ENCODE data around the gene FHIT.

FHIT gene

DNA sequence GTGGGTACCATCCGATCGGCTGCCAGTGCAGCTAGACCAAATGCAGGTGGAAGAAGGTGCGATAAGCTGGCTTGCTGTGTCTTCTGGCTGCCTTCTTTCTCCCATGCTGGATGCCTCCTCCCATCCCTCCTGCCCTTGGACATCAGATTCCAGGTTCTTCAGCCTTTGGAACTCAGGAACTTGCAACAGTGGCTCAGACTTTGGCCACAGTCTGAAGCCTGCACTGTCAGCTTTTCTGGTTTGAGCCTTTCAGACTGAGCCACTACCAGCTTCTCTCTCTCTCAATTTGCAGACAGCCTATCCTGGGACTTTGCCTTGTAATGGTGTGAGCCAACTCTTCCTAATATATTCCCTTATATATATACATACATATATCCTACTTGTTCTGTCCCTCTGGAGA is 485.5 kb downstream of the FHIT start:
- DNase-seq (ENCODE audit: low read depth, low spot score), result no peak

GRCh38 chr3:60764870-60765269 is 486.4 kb downstream of the FHIT start:
- DNase-seq (ENCODE audit: low read depth, low spot score), result no peak

DNA sequence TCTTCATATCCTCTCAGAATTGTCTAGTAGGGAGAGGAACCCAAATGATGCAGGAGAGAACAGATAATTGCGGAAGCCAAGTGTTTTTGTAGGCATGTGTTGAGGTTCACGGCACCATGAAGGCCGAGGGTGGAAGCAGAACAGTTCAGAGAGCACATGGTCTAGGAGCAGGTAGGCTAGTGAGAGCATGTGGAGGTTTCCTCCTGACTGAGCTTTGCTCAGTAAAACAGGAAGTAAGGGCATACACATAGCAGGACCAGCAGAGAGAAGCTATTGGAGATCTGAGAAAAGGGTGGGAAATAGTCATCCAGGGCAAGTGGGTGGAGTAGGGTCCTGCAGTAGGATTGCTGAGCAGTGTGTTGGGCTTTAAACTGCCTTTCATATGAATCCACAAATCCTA is 491.1 kb downstream of the FHIT start:
- DNase-seq (ENCODE audit: low read depth, low spot score), result no peak

GRCh38 chr3:60759439-60759838 is 491.8 kb downstream of the FHIT start:
- DNase-seq (ENCODE audit: low read depth, low spot score), result no peak

DNA sequence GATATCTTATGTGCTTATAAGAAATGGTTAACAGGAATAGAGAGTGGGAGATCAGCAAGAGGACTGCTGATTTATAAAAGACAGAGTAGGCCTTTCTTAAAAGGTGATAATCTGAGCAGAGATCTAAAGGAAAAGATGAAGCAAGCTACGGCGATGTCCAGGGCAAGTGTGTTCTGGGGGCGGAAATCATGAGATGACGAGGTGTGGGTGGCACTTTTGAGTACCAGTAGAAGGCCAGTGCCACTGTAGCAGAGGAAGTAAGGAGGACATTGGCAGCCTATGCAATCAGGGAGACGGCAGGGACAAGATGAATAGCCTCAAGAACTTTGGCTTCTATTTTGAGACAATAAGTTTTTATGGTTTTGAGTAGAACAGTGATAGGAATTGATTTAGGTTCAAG is 492.4 kb downstream of the FHIT start:
- DNase-seq (ENCODE audit: low read depth, low spot score), result no peak

DNA sequence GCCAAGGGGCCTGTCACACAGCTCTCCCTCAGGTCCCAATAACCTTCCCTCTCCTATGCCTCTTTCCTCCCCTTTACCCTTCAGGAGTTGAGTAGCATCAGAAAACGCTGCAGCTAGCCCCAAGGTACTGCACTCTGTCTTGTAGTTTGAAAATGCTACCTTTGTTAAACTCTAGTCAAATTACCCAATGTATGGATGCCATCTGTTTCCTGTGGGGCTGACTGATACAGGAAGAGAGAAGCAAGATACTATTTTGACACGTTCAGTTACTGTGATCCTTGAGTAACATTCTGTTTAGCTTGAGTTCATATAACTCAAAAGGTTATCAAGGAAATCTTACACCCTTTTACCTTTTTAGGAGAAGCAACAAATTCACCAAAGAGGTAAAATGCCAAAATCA is 493.1 kb downstream of the FHIT start:
- no peak for DNase-seq (ENCODE audit: low read depth, low spot score)

DNA sequence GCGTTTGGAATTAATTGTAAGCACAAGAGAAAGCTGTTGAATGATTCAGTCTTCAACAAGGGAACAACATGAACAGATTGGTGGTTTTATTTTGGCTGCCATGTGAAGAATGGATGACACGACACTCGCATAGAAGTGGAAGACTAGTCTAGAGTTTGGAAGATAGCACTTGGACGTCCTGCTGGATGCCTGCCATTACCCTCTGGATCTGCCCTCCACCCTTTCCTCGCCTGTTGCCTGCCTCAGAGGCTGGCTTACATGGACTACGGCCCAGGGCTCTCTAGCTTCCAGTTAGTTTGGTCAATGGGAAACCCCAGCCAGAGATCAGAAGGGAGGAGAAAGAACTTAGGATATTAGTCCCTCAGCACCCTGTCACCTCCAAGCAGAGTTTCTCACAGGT is 493.5 kb downstream of the FHIT start:
- DNase-seq (ENCODE audit: low read depth, low spot score), result no peak

DNA sequence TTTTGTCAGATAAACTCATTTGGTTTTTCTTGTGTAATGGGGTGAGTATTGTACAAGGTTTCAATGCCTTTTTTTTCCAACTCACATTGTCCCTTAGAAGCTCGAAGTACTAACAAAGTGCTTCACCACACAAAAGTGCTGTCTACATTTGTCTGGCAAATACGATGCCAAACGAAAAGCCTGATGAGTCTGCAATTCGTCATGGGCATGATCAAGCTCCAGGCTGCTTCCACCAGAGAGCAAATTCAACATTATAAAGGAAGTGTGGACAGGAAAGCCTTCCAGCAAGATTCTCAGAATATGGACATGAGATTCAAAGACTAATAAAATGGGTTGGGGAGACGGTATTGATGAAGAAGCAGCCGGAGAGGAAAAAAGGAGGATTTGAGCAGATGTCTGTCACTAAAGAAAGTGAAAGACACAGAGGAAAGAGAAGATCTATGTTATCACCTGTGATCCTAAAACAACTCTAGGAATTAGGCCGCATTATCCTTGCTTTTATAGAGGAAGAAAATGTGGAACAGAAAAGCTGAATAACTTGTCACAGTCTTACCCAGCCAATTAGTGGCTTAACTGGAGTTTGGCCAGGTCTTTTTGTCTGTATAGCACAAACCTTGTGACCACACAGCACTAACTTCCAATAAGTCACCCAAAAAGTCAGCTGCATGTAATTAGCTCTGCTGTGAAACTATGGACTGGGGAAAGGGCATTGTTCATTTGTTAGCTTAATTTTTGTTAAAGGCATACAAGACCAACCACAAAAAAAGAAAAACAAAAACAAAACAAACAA is 494.8 kb downstream of the FHIT start:
- peak; percentile 79 for DNase-seq (ENCODE audit: low read depth, low spot score)

GRCh38 chr3:60755094-60755493 is 496.2 kb downstream of the FHIT start:
- DNase-seq (ENCODE audit: low read depth, low spot score), result no peak

- no peak for DNase-seq (ENCODE audit: low read depth, low spot score)
These were observed 496.6 kb downstream of the FHIT start for GRCh38 chr3:60754617-60755016.

DNA sequence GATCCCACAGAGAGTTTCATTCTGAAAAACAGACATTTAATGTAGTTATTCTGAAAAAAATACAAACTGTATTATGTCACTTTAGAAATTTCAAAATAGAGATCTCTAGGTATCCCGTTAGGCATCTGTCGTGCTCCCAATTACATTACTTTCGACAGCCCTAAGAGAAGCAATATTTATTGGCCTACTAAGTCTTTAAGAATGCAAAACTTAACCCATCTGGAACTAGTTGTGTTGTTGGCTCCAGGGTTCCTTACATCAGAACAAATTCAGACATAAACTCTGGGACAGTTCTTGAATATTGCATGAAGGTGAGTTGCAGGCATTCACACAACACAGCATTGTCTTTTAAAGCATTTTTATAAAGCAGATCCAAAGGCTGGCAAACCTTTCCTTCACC is 498.4 kb downstream of the FHIT start:
- DNase-seq (ENCODE audit: low read depth, low spot score), result no peak

GRCh38 chr3:60746695-60747416 is 504.4 kb downstream of the FHIT start:
- no peak for DNase-seq (ENCODE audit: low read depth, low spot score)

DNA sequence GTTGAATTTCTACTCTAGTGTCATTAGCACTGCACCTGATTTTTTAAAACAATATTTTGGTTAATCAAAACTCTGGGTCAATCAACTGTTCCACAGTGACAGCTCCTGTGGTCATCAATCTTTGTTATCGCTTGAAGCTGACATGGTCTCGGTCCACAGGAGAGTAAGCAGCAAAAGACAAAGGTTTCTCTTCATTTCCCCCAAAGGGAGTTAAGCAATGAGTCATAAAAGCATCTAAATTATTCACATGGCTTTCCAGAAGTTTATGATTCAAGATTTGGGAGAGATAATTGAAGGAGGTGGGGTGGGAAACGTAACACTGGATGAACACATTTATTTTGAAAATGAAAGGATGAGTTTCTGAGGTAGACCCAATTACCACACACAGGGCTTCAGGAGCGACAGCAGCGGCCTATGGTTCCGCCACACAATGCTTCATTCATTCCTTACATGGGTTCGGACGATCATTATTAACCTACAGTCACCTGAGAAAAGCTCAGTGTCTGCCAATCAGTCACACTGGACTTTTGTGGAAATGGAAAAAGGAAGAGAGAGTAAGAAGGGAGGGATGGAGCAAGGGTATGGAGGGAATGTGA is 505.1 kb downstream of the FHIT start:
- DNase-seq (ENCODE audit: low read depth, low spot score), result no peak

DNA sequence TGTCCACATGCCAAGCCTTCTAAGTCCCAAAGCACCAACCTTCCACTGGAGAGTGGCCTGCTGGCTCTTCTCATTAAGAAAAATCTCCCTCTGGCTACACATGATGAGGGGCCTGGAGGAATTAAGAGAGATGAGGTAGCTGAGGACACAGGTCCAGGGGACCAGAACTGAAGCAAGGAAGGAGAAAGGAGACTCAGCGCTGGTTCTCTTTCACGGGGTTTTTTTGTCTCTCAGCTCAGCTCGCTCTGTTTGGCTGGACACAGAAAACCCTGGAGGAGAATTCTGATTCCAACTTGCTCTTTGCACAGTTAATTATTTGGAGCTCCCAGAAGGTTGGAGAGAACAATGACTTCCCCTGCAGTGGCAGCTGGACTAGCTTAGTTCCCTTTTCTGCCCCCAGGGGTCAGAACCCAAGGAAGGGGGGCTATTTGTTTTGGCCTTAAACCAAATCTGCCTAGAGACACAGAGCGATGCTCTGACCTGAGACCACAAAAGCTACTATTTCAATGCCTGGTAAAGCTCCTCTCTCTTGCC is 507.6 kb downstream of the FHIT start:
- peak; percentile 72 for DNase-seq (ENCODE audit: low read depth, low spot score)

DNA sequence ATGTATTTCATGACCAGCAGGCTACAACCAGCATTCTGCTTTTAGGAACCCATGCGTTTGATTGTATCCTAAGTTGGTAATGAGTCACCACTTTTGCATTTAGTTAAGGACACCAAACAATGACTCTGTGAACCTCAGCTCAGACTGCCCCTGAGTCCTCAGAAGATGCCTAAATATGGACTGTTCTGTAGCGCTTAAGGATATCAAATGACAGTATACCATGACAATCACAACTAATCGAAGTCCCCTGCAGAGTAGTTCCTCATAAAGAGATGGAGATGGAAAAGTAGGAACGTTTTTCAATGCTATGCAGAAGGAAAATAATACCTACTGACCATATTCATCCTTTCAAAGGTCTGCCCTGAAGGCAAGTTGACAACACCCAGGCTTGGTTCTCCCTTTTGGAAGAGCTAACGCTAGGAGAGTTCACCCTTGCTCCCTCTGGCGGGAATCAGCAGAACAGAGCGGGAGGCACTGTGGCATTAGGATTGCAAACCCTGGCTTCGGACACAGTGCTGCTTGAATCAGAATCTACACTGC is 508.6 kb downstream of the FHIT start:
- DNase-seq (ENCODE audit: low read depth, low spot score), result peak; percentile 72

- DNase-seq (ENCODE audit: low read depth, low spot score), result no peak
These were observed 513.4 kb downstream of the FHIT start for GRCh38 chr3:60737633-60738399.

GRCh38 chr3:60730371-60730770 is 520.9 kb downstream of the FHIT start:
- no peak for DNase-seq (ENCODE audit: low read depth, low spot score)

DNA sequence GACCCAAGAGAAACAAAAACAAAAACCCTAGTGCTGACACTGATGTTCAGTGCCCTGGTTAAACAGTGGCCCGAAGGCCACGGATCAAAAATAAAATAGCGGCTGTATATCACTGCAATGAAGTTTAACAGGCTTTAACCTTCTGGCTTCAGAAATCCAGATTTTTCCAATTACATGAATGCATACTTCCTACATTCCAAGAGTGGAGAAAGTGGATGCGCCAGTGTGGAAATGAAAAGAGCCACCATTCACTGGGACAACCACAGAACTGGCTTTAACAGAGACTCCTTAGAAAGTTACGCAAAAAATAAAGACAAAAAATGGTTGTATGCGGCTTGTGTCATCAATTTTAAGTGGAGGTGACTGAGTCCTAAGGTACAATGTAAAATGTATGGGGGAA is 522.2 kb downstream of the FHIT start:
- DNase-seq (ENCODE audit: low read depth, low spot score), result no peak

GRCh38 chr3:60728006-60728405 is 523.2 kb downstream of the FHIT start:
- DNase-seq (ENCODE audit: low read depth, low spot score), result no peak

- no peak for DNase-seq (ENCODE audit: low read depth, low spot score)
These were observed 530.5 kb downstream of the FHIT start for GRCh38 chr3:60720736-60721135.

DNA sequence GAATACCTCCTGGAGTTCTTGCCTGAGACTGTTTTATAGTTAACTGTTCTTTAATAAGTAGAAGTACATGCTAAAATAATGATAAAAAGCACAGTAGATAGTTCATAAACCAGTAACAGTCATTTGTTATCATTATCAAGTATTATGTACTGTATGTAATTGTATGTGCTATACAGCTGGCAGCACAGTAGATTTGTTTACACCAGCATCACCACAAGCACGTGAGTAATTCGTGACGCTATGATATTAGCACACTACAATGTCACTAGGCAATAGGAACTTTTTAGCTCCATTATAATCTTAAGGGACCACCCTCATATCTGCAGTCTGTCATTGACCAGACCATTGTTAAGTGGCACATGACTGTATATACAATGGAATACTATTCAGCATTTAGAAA is 534.7 kb downstream of the FHIT start:
- DNase-seq (ENCODE audit: low read depth, low spot score), result no peak

All from astrocyte of the hippocampus (primary cell).